GM12892 (cell line): ENCODE results near the gene SIPA1L3.

ENCODE experiments used
- POLR2A ChIP-seq: IDR thresholded peaks from 2 replicates; pipeline ENCODE4 v1.6.1; 2011; ENCODE audit warnings: low read depth, low read length, control low read depth
- POLR2AphosphoS5 ChIP-seq: IDR thresholded peaks from 2 replicates; pipeline ENCODE4 v1.6.1; 2011; ENCODE audit warnings: low read depth, low read length, control low read depth
- TAF1 ChIP-seq: IDR thresholded peaks from 2 replicates; pipeline ENCODE4 v1.6.1; 2011; ENCODE audit warnings: low read depth, mild to moderate bottlenecking, control low read depth, low read length, borderline replicate concordance

DNA sequence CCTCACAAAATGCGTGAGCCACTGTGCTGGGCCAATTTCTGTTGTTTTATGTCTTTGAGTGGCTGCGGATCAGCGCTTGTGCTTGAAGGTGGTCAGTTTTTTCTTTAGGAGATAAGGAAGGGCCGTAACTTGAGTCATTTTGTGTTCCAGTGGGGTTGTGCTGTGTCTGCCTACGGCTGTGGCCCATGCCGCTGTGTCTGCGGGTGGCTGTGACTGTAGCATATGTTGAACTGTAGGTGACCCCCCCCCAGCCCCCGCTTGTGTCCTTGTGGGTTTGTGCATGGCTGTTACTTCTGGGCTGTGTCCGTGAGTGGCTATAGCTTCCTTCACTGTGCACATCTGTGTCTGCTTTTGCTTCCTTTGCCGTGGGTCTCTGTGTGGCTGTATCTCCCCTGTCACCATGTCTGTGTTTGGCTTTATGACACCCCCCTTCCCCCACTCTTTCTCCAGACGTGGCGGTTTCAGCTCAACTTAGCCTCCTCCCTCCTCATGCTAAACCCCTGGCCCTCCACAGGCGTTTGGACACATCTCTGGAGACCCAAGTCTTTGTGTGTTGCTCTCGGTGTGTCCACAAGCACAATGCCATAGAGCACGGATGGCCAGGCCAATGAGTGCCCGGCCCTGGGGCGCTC, 348.5 kb downstream of the SIPA1L3 start:
- TF ChIP-seq POLR2A (no peak), POLR2AphosphoS5 (no peak), TAF1 (no peak)
